ENCODE results near the gene MRPL2.

Gene MRPL2

GRCh38 chr6:43091020-43091419, 31.8 kb upstream of the MRPL2 start:
- H3K4me3 ChIP-seq (ENCODE audit: low read depth, low read length): no peak overlapping the region
- DNase-seq (ENCODE audit: low read depth): no peak
- TF ChIP-seq CTCF (IDR thresholded peaks at IDR 0.05; ENCODE audit: insufficient read depth, low read depth, low read length, missing control alignments): no peak

GRCh38 chr6:43090559-43090956, 31.3 kb upstream of the MRPL2 start:
- DNase-seq (ENCODE audit: low read depth): no peak
- TF ChIP-seq CTCF (IDR thresholded peaks at IDR 0.05; ENCODE audit: insufficient read depth, low read depth, low read length, missing control alignments): no peak
- H3K4me3 ChIP-seq (ENCODE audit: low read depth, low read length): no peak overlapping the region

GRCh38 chr6:43089874-43090558, 30.8 kb upstream of the MRPL2 start:
- no peak for DNase-seq (ENCODE audit: low read depth)
- H3K4me3 ChIP-seq (ENCODE audit: low read depth, low read length): no peak overlapping the region
- TF ChIP-seq CTCF (IDR thresholded peaks at IDR 0.05; ENCODE audit: insufficient read depth, low read depth, low read length, missing control alignments): no peak

- no peak overlapping the region for H3K4me3 ChIP-seq (ENCODE audit: low read depth, low read length)
- no peak for TF ChIP-seq CTCF (IDR thresholded peaks at IDR 0.05; ENCODE audit: insufficient read depth, low read depth, low read length, missing control alignments)
- DNase-seq (ENCODE audit: low read depth): no peak
Observed at GRCh38 chr6:43089467-43089866, 30.2 kb upstream of the MRPL2 start.

- no peak for DNase-seq (ENCODE audit: low read depth)
- no peak for TF ChIP-seq CTCF (IDR thresholded peaks at IDR 0.05; ENCODE audit: insufficient read depth, low read depth, low read length, missing control alignments)
- no peak overlapping the region for H3K4me3 ChIP-seq (ENCODE audit: low read depth, low read length)
Observed at GRCh38 chr6:43088654-43089056, 29.4 kb upstream of the MRPL2 start.

- peak; percentile 61 for DNase-seq (ENCODE audit: low read depth)
- TF ChIP-seq CTCF (IDR thresholded peaks at IDR 0.05; ENCODE audit: insufficient read depth, low read depth, low read length, missing control alignments): no peak
- H3K4me3 ChIP-seq (ENCODE audit: low read depth, low read length): no peak overlapping the region
Observed at GRCh38 chr6:43086022-43086658, 26.9 kb upstream of the MRPL2 start.
